H1 (cell line): Measurements from ENCODE around the gene AUH. TPM values are rescaled to one million over a fixed set of nuclear protein-coding genes. Genes with fewer than 3 reads are reported as not detected.

ENCODE experiments used
- CTCF ChIP-seq, 3 experiments: IDR thresholded peaks; 1 replicate in 2 of 3; 2 replicates in 1 of 3; pipeline versions ENCODE4 v1.5.1 to v1.6.1; 2011; ENCODE audit warnings: low read length in 3 of 3, mild to moderate bottlenecking in 3 of 3, inconsistent platforms in 2 of 3, low read depth in 1 of 3, moderate library complexity in 1 of 3; ENCODE audit not compliant: insufficient read depth in 1 of 3; ENCODE audit errors: control extremely low read depth in 1 of 3
- RXRA ChIP-seq: IDR thresholded peaks from 2 replicates; pipeline ENCODE4 v1.6.1; 2011; ENCODE audit warnings: low read depth, mild to moderate bottlenecking, low read length, moderate library complexity; ENCODE audit not compliant: insufficient read depth
- polyA plus RNA-seq, 7 experiments: library from polyadenylated mRNA; depleted of rRNA in 3 of 7; stranded (reverse) in 5 of 7; unstranded in 2 of 7; fragments of >200 nt in 5 of 7; fragments of 200-250 nt in 2 of 7; gene quantifications; 1 replicate in 5 of 7; 2 replicates in 1 of 7; 4 replicates in 1 of 7; pipeline versions ENCODE4 v1.2.1 to v1.2.3, GENCODE V29; 2011 to 2013; ENCODE audit warnings: missing spikeins in 2 of 7, mixed read lengths in 2 of 7
- total RNA-seq: library from RNA; stranded (reverse); fragmentation: NEBNext Ultra II Directional; extraction: Animal tissue kit (Norgen Biotek cat#: 25700); gene quantifications from 2 replicates; pipeline ENCODE4 v1.2.1, GENCODE V29; 2021

The AUH gene
- total and polyA plus RNA-seq, 2 of the 8 experiments (the other 6 are each of a cell fraction or from before 2014, with no cell fraction given) = 5.8 to 21.9 TPM

GRCh38 chr9:91407580-91408318 is 46.0 kb upstream of the AUH start (continued):
- TF ChIP-seq CTCF (IDR thresholded peaks at IDR 0.05; ENCODE audit: control extremely low read depth in 1 of 3, insufficient read depth in 1 of 3, low read depth in 1 of 3, low read length in 3 of 3) (no peak), RXRA (no peak)
